ENCODE data around the gene ANKS1B. TPM values are rescaled to one million over a fixed set of nuclear protein-coding genes. Genes with fewer than 3 reads are reported as not detected.

The ANKS1B gene
- total RNA-seq, 1 donor from 2014 or later = 8.2 TPM

DNA sequence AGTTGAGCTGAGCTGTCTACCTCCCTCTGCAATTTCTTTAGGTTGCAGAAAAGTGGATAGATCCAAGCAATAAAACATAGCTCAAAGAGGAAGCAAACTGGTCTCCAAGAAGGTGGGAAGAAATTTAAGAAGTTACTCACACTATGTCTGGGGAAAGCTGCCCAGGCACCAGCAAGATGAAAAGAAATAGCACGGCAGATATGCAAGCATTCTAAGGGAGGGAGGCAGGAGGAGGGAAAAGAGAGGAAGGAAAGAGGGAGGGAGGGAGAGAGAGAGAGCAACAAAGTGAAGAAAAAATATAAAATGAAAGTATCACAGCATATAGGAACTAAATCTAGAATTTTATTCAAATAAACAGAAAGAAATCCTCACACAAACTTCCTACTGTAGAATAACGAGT, 1099.0 kb downstream of the ANKS1B start:
- intact Hi-C loops (cut with DNase I) = no loop called here
- TF ChIP-seq, protein P1, sequence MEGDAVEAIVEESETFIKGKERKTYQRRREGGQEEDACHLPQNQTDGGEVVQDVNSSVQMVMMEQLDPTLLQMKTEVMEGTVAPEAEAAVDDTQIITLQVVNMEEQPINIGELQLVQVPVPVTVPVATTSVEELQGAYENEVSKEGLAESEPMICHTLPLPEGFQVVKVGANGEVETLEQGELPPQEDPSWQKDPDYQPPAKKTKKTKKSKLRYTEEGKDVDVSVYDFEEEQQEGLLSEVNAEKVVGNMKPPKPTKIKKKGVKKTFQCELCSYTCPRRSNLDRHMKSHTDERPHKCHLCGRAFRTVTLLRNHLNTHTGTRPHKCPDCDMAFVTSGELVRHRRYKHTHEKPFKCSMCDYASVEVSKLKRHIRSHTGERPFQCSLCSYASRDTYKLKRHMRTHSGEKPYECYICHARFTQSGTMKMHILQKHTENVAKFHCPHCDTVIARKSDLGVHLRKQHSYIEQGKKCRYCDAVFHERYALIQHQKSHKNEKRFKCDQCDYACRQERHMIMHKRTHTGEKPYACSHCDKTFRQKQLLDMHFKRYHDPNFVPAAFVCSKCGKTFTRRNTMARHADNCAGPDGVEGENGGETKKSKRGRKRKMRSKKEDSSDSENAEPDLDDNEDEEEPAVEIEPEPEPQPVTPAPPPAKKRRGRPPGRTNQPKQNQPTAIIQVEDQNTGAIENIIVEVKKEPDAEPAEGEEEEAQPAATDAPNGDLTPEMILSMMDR (IDR thresholded peaks at IDR 0.05) = no peak
- no peak for DNase-seq (ENCODE audit: low spot score in 2 of 2)
- H3K9me3 ChIP-seq = no peaks in the 10 kb centered on the region
- no peak overlapping the region for H3K27ac ChIP-seq
- H3K4me3 ChIP-seq = no peak overlapping the region
- no peaks in the 10 kb centered on the region for H3K36me3 ChIP-seq
- no peaks in the 10 kb centered on the region for H3K27me3 ChIP-seq
- H3K4me1 ChIP-seq = no peaks in the 10 kb centered on the region

DNA sequence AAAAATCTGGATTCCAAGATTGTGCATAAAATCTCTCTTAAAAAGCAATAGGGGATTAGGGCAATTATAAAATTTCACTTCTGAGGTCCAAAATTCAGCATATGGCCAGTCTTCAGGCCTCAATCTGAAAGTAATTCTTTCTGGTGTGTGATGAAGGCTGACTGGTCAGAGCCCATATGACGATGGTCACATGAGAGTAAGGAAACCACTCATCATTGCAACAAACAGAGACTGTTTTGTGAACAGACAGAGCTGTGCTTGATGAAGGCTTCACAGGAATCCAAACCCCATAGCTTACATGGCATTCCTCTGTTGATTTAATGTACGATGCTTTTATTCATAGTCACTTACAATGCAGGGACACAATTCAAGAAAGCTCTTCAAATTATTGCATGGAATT, 1101.5 kb downstream of the ANKS1B start:
- intact Hi-C loops (cut with DNase I) = no loop called here
- Histone ChIP-seq H3K4me1 (no peaks in the 10 kb centered on the region), H3K9me3 (no peaks in the 10 kb centered on the region), H3K27me3 (no peaks in the 10 kb centered on the region), H3K27ac (no peak overlapping the region), H3K36me3 (no peaks in the 10 kb centered on the region), H3K4me3 (no peak overlapping the region)
- TF ChIP-seq, protein P1 (IDR thresholded peaks at IDR 0.05) = no peak
- DNase-seq (ENCODE audit: low spot score in 2 of 2) = no peak

DNA sequence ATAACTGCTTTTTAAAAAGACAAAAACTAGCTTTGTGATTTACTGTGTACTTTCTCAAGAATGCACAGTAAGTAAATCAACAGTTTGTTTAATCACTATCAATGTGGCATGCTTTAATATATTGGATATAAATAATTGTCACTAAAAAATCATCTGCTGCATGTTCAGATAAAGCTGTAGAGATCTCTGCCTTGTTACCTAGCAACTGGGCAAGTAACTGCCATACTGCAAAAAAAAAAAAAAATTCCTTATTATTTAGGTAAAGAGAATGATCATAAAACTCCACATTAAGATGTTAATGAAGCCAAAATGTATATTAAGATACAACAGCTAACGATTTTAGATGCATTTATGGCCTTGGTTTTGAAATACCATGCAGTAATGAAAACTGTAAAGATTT, 1102.2 kb downstream of the ANKS1B start:
- intact Hi-C loops (cut with DNase I) = no loop called here
- DNase-seq (ENCODE audit: low spot score in 2 of 2) = no peak
- no peaks in the 10 kb centered on the region for H3K36me3 ChIP-seq
- TF ChIP-seq, protein P1 (IDR thresholded peaks at IDR 0.05) = no peak
- H3K4me1 ChIP-seq = no peaks in the 10 kb centered on the region
- no peak overlapping the region for H3K27ac ChIP-seq
- no peak overlapping the region for H3K4me3 ChIP-seq
- no peaks in the 10 kb centered on the region for H3K27me3 ChIP-seq
- no peaks in the 10 kb centered on the region for H3K9me3 ChIP-seq

DNA sequence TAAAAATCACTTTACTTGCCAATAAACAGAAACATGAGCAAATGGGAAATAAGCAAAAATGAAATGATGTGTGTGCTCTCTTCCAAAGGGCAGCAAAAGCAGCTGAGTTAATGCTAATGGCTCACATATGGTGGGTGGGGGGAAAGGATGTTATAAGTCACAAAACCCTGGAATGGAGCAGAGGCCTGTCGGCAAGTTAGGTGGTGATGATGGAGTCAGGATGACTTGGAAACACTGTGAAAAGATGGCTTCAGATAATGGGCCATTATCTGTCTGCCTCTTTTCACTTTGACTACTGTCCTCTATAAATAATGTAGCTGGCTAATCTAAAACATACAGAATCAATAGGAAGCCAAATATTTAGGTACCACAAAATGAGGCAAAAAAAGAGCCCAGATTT, 1111.0 kb downstream of the ANKS1B start:
- Histone ChIP-seq H3K9me3 (no peaks in the 10 kb centered on the region), H3K4me1 (no peaks in the 10 kb centered on the region), H3K36me3 (no peaks in the 10 kb centered on the region), H3K4me3 (no peak overlapping the region), H3K27ac (no peak overlapping the region), H3K27me3 (no peaks in the 10 kb centered on the region)
- TF ChIP-seq, protein P1 (IDR thresholded peaks at IDR 0.05) = no peak
- DNase-seq (ENCODE audit: low spot score in 2 of 2) = no peak
- intact Hi-C loops (cut with DNase I) = no loop called here

GRCh38 chr12:98870504-98870903, 1114.2 kb downstream of the ANKS1B start:
- H3K36me3 ChIP-seq = no peaks in the 10 kb centered on the region
- no peak for DNase-seq (ENCODE audit: low spot score in 2 of 2)
- TF ChIP-seq, protein P1 (IDR thresholded peaks at IDR 0.05) = no peak
- H3K4me3 ChIP-seq = no peak overlapping the region
- intact Hi-C loops (cut with DNase I) = no loop called here
- no peaks in the 10 kb centered on the region for H3K27me3 ChIP-seq
- no peak overlapping the region for H3K27ac ChIP-seq
- H3K4me1 ChIP-seq = no peaks in the 10 kb centered on the region
- H3K9me3 ChIP-seq = no peaks in the 10 kb centered on the region

- no peak overlapping the region for H3K4me3 ChIP-seq
- TF ChIP-seq, protein P1 (IDR thresholded peaks at IDR 0.05) = no peak
Measured at GRCh38 chr12:98869886-98870503, 1114.7 kb downstream of the ANKS1B start.

More at GRCh38 chr12:98869886-98870503, 1114.7 kb downstream of the ANKS1B start:
- no peak for DNase-seq (ENCODE audit: low spot score in 2 of 2)
- Histone ChIP-seq H3K36me3 (no peaks in the 10 kb centered on the region), H3K27ac (no peak overlapping the region), H3K9me3 (no peaks in the 10 kb centered on the region), H3K4me1 (no peaks in the 10 kb centered on the region), H3K27me3 (no peaks in the 10 kb centered on the region)
- intact Hi-C loops (cut with DNase I) = no loop called here
